Brain microvascular endothelial cell (primary cell): ENCODE results near the gene SHMT2.
"Not testable (repeated sequence)": the region's sequence is repeated elsewhere in the genome, so short reads cannot be mapped to it uniquely, and the experiment has no call there.

ENCODE experiments used
- DNase-seq: peaks from one replicate; pipeline ENCODE4 v3.0.0-alpha.2; 2020
- H3K27ac ChIP-seq: fragments of 250-450 bp; sonication (Bioruptor Pico); 2 replicates; pipeline ENCODE4 v1.5.1; 2020; ENCODE audit warnings: mild to moderate bottlenecking, moderate library complexity
- H3K27me3 ChIP-seq: fragments of 250-450 bp; sonication (Bioruptor Pico); replicated peaks from 2 replicates; pipeline ENCODE4 v1.5.1; 2020; ENCODE audit warnings: mild to moderate bottlenecking
- H3K36me3 ChIP-seq: fragments of 250-450 bp; sonication (Bioruptor Pico); replicated peaks from 2 replicates; pipeline ENCODE4 v1.5.1; 2020; ENCODE audit warnings: mild to moderate bottlenecking
- H3K4me3 ChIP-seq: 2 replicates; pipeline ENCODE4 v1.5.1; 2011; ENCODE audit warnings: low read depth, mild to moderate bottlenecking, control low read depth, low read length, moderate library complexity
- in situ Hi-C: cut with HindIII; loops from 2 replicates; pipeline ENCODE4 v1.10.0; 2017; ENCODE audit warnings: low sequenced_read_pairs, low pct_ligation_motif_present
- TF ChIP-seq, protein P1 (sequence below): IDR thresholded peaks from 2 replicates; pipeline ENCODE4 v1.5.1; 2011; ENCODE audit warnings: low read depth, mild to moderate bottlenecking, moderate library complexity, low read length, control low read depth, inconsistent platforms; ENCODE audit errors: missing control alignments

The SHMT2 gene

DNA sequence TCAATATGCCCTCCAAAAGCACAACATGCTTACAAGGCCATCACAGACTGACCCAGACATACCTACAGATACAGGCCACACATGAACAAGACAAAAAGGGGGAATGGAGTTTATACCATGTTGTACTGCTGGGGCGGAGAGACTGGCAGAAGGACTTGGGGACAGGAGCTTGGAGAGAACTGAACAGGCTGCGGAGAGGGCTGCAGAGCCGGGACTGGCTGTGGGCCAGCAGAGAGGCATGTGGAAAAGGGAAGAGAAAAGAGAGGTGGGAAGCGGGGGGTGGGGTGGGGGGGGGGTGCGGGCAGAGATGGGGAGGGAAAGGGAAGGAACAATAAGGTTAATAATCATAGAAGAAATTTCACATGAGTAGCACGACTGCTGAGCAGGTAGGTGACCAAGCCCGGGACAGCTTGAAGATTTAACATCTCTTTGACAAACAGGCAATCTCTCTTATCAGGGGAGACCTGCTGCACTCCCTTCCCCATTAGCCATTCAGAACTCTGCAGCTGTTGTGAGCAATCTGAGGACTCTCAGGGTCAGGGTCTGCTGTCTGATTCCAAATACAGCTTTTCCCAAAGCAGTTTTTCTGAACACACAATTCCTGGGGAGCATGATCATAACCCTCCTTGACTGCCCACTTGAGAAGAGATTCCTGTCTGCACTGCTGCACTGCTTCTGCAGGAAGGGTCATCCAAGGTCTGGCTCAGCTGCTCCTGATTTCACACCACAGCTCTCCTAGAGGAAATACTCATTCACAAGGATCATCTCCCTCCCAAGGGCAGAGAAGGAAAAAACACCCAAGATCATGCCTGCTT is 43.0 kb downstream of the SHMT2 start:
- peaks cover 19% of the 10 kb centered on the region for H3K36me3 ChIP-seq
- DNase-seq, result no peak
- TF ChIP-seq, protein P1, sequence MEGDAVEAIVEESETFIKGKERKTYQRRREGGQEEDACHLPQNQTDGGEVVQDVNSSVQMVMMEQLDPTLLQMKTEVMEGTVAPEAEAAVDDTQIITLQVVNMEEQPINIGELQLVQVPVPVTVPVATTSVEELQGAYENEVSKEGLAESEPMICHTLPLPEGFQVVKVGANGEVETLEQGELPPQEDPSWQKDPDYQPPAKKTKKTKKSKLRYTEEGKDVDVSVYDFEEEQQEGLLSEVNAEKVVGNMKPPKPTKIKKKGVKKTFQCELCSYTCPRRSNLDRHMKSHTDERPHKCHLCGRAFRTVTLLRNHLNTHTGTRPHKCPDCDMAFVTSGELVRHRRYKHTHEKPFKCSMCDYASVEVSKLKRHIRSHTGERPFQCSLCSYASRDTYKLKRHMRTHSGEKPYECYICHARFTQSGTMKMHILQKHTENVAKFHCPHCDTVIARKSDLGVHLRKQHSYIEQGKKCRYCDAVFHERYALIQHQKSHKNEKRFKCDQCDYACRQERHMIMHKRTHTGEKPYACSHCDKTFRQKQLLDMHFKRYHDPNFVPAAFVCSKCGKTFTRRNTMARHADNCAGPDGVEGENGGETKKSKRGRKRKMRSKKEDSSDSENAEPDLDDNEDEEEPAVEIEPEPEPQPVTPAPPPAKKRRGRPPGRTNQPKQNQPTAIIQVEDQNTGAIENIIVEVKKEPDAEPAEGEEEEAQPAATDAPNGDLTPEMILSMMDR, result no peak
- H3K27me3 ChIP-seq, result no peaks in the 10 kb centered on the region
- in situ Hi-C loops, result no loop called here
- no peak overlapping the region for H3K27ac ChIP-seq
- H3K4me3 ChIP-seq, result no peak overlapping the region

DNA sequence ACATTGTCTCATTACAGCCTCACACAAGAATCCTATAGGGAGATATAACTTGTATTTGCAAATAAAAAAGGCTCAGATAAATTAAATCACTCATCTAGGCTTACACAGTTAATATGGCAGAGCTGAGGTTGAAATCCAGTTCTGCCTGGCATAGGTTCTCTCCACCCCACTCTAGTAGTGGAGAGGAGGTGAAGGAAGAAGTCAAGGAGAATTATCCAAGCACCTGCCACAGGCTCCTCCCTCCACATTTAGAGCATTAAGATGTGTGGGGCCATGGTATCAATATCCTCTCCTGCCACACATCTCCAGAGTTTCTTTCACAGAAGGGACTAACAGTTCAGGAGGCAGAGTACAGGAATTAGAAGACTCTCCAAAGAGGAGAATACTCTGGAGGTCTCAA is 44.0 kb downstream of the SHMT2 start:
- Histone ChIP-seq H3K4me3 (no peak overlapping the region), H3K36me3 (peaks cover 14% of the 10 kb centered on the region), H3K27ac (no peak overlapping the region), H3K27me3 (no peaks in the 10 kb centered on the region)
- DNase-seq, result no peak
- TF ChIP-seq, protein P1, result no peak
- in situ Hi-C loops, result no loop called here

DNA sequence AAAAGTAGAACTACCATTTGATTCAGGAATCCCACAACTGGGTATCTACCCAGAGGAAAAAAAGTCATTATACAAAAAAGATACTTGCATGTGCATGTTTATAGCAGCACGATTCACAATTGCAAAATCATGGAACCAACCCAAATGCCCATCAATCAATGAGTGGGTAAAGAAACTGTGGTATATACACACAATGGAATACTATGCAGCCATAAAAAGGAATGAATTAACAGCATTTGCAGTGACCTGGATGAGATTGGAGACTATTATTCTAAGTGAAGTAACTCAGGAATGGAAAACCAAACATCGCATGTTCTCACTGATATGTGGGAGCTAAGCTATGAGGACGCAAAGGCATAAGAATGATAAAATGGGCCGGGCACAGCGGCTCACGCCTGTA is 46.7 kb downstream of the SHMT2 start:
- H3K36me3 ChIP-seq, H3K27ac ChIP-seq, in situ Hi-C loops, H3K27me3 ChIP-seq, H3K4me3 ChIP-seq, DNase-seq: not testable (repeated sequence)

DNA sequence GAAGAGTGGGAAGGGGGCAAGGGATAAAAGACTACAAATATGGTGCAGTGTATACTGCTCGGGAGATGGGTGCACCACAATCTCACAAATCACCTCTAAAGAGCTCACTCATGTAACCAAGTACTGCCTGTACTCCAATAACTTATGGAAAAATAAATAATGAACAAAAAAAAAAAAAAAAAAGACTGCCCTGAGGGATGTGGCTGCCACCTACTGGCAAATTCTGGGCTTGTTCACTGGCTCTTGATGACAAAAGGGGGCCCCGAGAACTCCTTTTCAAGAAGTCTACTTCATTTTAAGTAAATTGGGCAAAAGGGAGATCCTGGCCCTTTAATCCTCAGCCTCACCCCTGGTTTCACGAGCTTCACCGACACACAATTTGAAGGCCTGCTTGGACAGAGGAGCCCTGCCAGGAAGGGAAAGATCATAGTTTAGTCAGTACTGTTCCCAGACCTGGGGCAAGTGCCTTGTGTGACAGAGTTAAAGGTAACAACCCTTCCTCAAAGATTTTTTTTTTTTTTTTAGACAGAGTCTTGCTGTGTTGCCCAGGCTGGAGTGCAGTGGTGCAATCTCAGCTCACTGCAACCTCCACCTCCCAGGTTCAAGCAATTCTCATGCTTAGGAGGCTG is 47.5 kb downstream of the SHMT2 start:
- Histone ChIP-seq H3K36me3 (peaks cover 2% of the 10 kb centered on the region), H3K27me3 (no peaks in the 10 kb centered on the region), H3K27ac (no peak overlapping the region), H3K4me3 (no peak overlapping the region)
- peak; percentile 37 for DNase-seq
- in situ Hi-C loops, result no loop called here
- TF ChIP-seq, protein P1, result peak; percentile 74

DNA sequence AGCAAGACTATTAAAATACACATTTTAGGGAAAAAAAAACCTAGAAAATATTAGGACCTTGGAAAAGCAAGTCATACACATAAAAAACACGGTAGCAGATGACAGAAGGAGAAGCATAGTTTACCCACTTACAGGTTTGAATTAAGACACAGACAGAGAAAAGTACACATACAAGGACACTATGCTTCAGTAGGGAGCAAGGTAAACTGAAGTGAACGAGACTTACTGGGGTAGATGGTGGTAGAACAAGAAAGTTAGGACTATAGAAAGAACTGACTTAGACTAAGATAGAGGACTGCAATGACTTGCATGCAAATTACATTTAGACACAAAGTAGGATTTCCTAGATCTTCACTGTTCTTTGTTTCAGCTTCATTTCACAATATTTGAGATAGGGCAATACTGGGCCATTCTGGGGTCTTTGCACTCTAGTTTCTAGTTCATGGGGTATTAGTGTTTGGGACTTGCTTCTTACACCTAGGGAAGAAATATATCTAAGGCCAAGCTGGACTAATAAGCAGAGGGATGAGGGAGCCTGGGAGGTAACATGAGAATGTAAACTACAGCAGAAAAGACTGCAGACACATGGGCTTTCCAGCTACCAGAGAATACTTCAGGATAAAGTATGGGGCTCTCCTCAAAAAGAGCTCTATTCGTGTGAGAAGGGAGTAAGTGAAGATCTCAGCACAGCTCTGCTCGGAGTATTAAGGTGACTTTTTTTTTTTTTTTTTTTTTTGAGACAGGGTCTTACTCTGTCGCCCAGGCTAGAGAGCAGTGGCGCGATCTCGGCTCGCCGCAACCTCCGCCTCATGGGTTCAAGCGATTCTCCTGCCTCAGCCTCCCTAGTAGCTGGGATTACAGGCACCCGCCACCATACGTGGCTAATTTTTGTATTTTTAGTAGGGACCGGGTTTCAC is 49.2 kb downstream of the SHMT2 start:
- in situ Hi-C loops, result no loop called here
- no peak for DNase-seq

More for the DNA sequence above, 49.2 kb downstream of the SHMT2 start:
- no peaks in the 10 kb centered on the region for H3K27me3 ChIP-seq
- TF ChIP-seq, protein P1, result no peak
- peaks cover 2% of the 10 kb centered on the region for H3K36me3 ChIP-seq
- H3K4me3 ChIP-seq, result no peak overlapping the region
- H3K27ac ChIP-seq, result no peak overlapping the region
